ENCODE results near the gene FUT1.
"Not testable (repeated sequence)": the region's sequence is repeated elsewhere in the genome, so short reads cannot be mapped to it uniquely, and the experiment has no call there.

Gene FUT1

DNA sequence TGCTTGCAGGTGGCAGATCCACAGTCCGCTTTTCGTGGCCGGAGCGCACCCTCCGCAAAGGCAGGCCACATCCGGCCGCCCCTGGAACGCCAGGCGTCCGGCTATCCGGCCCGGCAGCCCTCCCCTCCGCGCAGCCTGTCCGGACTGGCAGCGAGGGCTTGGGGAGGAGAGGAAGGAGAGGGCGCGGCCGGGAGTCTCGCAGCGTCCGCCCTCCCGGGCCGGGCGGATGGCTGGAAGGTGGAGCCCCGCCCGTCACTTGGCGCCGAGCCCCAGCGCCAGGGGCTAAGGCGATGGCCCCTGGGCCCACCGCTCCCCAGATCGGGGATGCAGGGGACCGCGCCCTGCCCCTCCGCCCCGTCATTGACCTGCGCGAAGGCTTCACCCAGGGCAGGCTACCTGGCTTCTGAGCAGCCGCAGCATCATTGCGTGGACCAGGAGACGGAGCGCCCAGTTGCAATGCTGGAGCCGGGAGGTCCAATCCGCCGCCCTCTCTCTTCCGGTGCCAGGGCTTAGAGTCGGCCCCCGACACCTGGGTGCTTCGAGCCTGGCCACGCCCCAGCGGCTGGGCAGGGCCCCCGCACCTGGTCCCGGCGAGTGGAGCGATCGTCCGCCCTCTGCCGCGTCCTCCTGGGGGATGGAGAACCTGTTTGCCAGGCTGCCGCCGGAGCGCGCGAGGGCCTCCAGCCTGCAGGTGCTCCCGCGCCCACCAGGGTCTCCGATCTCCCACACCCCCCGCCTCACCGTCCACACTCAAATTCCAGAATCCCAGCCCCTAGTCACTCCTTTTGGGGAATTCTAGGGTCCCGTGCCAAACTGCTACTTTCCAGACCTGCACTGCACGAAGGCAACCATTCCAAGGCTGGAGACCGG is at the start of gene FUT1:
TSS of gene FUT1 (minus strand) at position 146 of the 870 bp plus-strand sequence. CDS start 1,360 bp downstream, outside the sequence.
- no peak for DNase-seq (ENCODE audit: low read depth in 2 of 2)

DNA sequence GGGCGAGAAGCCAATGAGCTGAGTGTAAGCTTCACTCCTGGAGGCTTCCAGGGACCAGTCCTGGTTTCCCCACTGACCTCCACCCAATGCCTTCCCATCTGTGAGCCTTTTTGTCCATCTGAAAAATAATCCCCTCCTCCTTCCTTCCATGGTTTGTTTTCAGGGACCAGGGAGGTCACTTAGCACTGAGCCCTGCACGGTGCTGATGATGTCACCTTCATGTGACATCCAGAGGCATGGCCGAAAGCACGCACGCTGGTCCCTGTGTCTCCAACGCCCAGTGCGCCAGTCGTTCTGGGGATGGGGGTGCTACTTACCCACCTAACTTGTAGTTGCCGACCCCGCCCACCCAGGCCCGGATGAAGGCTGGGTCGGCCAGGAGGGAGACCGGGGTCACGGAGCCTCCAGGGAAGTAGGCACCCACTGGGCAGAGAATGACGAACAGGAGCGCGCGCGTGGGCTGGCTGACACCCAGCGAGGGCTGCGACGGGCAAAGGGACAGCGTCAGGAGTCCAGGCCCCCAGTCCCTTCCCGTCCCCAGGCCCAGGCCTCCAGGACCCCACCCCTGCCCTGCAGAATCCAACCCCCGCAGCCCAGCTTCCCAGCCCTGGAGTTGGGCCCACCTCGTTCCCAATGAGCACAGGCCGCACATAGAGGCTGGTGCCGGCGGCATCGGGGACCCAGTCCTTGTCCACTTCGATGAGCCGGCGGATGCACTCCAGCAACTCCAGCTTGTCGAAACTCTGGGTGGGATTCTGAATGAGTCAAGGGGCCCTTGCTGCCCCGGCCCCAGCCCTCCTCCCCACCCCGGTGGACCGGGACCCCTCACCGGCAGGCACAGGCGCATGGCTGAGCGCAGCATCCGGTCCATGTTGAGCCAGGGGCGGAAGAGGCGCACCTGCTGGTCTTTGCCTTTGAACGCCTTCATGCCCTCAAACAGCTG is 47.2 kb upstream of the FUT1 start:
- DNase-seq (ENCODE audit: low read depth in 2 of 2): no peak

DNA sequence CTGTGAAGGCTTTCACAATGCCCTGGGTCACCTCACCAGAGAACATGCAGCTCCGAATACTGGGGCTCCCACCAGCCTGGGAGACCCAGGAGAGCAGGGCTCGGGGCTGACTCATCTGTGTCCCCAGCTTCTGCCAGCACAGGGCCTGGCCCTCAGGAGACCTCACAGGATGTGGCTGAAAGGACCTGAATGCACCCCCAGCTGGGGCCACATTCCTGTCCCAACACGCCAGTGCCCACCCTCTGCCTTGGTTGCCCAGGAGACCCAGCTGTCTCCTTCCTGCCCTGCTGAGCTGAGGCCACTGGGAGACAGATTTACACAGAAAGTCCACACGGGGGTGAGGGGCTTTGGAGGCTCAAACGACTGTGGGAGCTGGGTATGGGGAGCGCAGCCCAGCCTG is 46.5 kb upstream of the FUT1 start:
- DNase-seq (ENCODE audit: low read depth in 2 of 2): no peak

DNA sequence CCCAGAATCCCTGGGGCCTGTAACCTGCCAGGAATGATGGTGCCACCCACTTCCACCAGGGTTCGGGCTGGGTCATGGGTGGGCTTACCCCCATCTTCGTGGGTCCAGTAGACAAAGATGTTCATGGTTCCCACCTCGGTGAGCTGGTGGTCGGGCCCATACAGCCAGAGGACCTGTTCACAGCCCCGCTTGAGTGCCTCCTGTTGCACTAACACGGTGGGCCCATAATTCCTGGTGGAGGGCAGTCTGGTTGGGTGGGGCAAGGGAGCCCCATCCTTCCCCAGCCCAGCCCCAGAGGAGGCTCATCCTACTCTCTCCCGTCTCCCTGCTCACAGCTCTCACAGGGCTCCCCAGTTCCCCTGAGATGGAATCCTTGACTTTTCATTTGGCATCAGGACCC is 44.7 kb upstream of the FUT1 start:
- no peak for DNase-seq (ENCODE audit: low read depth in 2 of 2)

DNA sequence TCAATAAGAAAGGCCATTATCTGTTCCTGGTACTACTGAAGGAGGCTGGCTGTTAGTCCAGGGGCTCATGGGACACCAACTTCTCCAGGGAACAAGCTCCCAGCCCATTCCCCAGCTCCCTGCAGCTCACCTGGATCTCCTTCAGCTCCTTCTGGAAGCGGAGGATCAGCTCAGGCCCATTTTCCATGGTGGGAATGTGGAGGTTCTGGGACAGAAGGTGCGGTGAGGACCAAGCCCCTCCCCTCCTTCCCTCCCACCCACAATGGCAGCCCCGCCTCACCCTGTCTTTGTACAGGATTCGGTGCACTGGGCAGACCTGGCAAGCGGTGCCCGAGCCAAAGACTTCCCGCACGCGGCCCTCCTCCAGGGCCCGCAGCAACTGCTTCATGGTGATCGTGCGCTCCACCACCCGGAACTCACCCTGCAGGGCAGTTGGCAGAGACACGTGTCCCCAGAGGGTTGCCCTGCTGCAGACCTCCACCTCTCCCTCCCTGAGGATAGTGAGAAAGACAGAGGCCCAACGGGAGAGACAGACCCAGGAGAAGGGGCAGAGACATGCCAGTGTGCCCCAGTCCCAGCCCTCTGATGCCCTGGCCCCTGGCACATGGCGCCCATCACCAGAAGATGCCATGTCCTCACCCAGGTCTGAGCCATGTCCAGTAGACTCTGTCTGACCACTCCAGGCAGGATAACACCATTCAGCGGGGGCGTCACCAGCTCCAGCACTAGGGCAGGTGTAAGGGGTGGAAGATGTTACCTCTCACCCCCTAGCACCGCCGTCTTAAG is 44.0 kb upstream of the FUT1 start:
- DNase-seq (ENCODE audit: low read depth in 2 of 2): no peak

DNA sequence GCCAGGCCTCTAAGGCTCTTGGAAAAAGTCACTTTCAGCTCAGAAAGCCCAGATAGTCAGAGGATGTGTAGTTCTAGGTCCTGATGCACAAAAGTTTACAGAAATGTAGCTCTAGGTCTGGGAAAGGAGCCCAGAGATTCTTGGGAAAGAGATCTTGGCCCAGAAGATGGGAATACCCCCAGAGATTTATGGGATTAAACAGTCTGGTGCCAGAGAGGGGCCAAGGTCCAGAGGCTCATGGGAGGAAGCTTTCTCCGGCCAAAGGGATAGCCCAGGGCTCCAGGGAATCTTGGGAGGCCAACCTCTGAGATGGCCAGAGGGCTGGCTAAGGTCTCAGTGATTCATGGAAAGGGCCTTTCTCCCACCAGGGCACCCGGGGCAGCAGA is 43.2 kb upstream of the FUT1 start:
- DNase-seq (ENCODE audit: low read depth in 2 of 2): no peak

DNA sequence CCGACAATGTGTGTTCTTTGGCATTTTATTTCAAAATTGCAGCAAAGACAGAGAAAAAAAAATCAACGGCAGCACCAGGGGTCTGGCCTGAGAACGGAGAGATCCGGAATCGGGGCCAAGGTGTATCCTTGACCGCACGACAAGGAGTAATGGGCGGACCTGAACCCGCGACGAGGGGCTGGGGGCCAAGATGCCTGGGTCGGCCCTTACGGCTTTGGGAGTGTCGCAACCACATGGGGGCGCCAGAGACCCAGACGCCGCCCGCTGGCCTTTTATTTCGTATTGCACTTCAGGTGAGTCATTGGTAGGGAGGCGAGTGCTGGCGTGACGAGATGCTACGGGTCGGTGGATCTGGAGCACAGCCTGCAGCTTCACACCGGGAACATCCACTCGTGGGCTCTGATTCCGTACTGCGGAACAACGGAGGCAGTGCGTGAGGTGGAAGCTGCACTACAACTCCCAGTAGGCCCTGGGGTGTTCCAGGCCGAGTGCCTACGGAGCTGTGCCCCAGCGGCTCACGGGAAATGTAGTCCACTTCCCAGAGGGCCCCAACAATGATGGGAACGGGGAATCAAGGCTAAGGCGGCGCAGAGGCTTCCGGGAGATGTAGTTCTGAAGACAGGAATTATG is 42.7 kb upstream of the FUT1 start:
- peak; percentile 60 to 64 for DNase-seq (ENCODE audit: low read depth in 2 of 2)

DNA sequence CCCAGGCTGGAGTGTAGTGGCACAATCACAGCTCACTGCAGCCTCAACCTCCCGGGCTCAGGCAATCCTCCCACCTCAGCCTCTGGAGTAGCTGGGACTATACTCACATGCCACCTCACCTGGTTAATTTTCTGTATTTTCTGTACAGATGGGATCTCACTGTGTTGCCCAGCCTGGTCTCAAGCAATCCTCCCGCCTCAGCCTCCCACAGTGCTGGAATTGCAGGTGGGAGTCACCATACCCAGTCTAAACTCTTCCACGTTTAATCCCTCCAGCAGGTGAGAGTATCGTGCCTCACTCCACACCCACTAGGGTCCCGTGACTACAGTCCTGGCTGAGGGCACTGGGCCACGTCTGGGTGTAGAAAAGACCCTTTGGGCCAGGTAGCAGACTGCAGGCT is 41.9 kb upstream of the FUT1 start:
- no peak for DNase-seq (ENCODE audit: low read depth in 2 of 2)

DNA sequence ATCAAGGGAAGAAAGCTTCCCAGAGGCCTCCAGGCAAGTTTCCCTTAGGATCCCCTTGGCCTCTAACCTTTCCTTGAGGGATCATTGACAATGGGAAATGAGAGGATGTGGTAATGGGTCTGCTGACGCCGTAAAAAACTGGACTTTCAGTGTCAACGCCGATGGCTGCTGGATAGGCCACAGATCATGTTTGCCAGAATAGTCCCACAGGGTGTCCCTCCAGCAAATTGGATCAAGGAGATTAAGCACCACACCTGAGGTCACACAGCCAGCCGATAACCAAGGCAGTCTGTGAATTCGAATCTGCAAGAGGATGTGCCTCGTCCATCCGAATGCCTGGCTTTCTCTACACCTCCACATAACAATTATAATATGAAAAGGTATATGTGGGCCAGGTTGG is 40.8 kb upstream of the FUT1 start:
- no peak for DNase-seq (ENCODE audit: low read depth in 2 of 2)

DNA sequence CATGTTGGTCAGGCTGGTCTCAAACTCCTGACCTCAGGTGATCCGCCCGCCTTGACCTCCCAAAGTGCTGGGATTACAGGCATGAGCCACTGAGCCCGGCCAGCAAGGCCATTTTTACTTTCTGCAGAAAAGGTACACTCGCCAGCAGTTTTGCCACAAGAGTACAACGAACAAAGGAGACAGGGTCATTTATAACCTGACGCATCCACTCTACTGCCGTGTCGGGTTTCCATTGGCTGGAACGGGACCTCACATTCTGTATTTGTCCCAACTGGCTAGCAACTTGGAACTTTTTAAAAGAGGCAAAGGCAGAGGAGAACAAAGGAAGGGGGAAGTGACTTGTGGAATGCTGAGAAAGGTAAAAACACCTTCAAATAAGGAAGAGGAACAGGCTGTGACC is 34.9 kb upstream of the FUT1 start:
- DNase-seq (ENCODE audit: low read depth in 2 of 2): not testable (repeated sequence)

DNA sequence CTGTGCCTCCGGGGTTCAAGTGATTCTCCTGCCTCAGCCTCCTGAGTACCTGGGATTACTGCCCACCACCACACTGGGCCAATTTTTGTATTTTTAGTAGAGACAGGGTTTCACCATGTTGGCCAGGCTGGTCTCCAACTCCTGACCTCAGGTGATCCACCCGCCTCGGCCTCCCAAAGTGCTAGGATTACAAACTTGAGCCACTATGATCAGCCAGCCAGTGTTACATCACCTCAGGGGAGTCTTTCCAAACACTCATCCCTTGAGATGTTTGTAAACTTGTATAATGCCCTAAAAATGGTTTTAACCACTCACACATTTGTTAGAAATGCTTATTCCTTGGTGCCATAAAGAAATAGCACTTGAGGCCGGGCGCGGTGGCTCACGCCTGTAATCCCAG is 34.0 kb upstream of the FUT1 start:
- DNase-seq (ENCODE audit: low read depth in 2 of 2): not testable (repeated sequence)

DNA sequence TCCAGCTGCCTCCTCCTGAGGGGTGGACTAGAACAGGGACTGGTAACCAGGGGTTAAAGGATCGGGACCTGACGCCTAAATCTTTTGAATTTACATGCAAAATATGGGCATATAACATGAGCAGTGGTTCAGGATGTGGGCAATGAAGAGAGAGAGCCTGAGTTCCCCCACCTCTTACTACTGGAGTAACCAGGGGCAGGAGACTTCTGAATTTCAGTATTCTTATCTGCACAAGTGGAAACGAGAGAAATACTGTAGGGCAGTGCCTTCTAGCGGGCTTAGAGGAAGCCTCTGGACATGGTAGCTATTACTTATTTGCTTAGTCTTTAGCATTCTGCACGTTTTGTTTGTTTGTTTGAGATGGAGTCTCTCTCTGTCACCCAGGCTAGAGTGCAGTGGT is 32.1 kb upstream of the FUT1 start:
- no peak for DNase-seq (ENCODE audit: low read depth in 2 of 2)

DNA sequence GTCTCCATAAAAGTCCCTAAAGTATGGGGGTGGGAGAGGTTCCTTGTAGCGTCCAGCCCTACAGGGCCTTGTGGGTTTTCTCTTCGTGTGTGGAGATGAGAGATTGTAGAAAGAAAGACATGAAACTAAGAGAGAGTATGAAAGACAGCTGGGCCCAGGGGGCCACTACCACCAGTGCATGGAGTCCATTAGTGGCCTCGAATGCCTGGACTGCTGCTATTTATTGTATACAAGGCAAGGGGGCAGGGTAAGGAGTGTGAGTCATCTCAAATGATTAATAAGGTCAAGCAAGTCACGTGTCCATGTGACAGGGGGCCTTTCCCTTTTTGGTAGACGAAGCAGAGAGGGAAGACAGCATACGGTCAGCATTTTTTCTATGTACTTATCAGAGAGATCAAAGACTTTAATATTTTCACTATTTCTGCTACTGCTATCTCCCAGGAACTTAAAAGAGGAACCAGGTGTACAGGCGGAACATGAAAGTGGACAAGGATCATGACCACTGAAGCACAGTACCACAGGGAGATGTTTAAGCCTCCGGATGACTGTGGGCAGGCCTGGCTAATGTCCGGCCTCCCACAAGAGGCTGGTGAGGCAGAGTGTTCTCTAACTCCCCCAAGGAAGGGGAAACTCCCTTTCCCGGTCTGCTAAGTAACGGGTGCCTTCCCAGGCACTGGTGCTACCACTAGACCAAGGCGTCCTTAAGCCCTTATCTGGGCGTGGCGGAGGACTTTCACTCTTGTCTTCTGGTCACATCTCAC is 28.4 kb upstream of the FUT1 start:
- no peak for DNase-seq (ENCODE audit: low read depth in 2 of 2)

DNA sequence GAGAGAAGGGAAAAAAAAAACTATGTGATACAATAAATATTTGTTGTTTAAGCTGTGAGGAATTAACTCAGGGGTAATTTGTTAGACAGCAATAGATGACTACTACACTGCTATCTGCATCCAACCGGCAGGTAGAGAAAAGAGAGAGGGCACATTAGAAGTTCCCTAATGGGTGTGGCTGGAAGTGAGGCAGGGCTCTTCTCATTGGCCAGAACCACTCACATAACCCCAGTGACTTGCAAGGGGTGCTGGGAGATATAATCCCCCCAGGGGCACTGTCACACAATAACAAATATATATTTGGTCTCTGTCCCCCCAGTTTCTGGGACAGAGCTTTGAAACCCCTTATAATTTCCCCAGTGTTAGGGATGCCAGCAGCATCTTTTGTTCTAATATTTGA is 27.2 kb upstream of the FUT1 start:
- DNase-seq (ENCODE audit: low read depth in 2 of 2): no peak

DNA sequence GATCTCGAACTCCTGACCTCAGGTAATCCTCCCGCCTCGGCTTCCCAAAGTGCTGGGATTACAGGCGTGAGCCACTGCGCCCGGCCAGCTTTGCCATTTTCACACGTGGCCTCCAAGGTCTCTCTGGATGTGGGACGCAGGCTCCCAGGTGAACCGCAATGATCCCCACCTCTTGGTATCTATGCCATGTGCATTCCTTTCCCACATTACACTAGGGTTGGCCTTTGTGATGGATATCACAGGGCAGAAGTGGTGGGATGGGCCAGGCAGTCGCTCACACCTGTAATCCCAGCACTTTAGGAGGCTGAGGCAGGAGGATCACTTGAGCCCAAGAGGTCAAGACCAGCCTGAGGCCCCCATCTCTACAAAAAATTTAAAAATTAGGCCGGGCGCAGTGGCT is 25.3 kb upstream of the FUT1 start:
- DNase-seq (ENCODE audit: low read depth in 2 of 2): no peak

DNA sequence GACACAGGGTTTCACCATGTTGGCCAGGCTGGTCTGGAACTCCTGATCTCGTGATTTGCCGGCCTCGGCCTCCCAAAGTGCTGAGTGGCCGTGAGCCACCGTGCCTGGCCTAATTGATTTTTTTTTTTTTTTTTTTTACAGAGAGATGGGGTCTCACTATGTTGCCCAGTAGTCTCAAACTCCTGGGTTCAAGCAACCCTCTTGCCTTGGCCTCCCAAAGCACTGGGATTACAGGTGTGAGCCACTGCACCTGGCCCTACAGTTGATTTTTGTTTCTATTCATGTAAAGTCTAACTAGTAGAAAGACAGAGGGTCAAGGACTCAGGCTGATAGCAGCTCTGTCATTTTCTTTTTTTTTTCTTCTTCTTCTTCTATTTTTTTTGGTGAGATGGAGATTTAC is 24.7 kb upstream of the FUT1 start:
- DNase-seq (ENCODE audit: low read depth in 2 of 2): no peak

DNA sequence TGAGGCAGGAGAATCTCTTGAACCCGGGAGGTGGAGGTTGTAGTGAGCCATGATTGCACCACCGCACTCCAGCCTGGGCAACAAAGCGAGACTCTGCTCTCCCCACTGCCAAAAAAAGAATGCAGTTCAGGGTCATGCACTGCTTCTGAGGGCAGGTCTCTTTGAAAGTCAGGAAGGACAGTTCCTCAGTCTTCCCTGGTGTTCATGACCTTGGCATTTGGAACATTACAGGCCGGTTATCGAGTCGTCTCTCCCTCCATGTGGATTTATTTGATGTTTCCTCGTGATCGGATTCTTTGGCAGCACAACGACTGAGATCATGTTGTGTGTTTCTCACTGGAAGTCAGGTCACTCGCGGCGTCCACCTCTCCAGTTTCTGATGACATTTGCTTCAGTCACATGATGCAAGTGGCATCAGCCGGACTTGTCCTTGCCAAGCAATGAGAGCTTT is 20.1 kb upstream of the FUT1 start:
- no peak for DNase-seq (ENCODE audit: low read depth in 2 of 2)

DNA sequence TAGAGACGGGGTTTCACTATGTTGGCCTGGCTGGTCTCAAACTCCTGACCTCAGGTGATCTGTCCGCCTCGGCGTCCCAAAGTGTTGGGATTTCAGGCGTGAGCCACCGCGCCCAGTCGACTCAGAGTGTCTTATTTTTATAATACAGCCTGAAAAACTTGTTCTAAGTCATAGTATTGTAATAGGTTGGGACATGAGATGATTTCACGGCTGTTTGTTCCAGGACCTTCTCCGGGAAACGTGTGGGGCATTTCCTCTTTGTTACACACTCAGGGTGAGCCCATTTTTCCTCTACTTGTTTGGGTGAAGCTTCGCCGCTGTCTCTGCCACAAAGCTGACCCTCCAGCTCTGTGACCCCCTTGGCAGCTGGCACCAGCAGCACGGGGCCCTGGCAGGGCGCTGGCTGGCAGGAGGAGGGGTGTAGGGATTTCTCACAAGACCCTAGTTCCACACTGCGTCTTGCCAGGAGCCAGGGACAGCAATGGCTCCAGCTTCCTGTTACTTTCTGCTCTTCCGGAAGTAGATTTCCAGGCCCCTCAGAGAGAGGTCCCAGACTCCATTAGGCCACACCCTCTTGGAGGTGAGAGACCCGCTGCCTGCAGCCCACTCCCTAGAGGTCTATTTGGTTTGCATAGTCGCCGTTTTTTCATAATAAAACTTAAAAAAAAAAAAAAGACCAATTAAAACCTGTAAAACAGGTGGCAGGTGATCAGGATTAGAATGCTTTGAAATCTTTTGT is 18.5 kb upstream of the FUT1 start:
- DNase-seq (ENCODE audit: low read depth in 2 of 2): no peak

DNA sequence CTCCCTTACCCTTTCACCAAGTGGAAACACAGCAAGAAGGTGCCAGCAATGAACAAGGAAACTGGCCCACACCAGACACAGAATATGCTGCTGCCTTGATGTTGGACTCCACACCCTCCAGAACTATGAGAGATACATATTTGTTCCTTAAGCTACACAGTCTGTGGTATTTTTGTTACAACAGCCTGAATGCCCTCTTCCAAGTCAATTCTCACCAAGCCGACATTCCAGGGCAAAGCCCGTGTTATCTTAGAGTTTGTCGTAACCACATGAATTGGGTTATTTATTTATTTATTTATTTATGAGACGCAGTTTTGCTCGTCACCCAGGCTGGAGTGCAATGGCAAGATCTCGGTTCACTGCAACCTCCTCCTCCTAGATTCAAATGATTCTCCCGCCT is 17.8 kb upstream of the FUT1 start:
- no peak for DNase-seq (ENCODE audit: low read depth in 2 of 2)
